H1 (cell line): ENCODE data around the gene ZNF771. TPM values are rescaled to one million over a fixed set of nuclear protein-coding genes. Genes with fewer than 3 reads are reported as not detected.

Experiments
- CHD7 ChIP-seq: fragments of 300-600 bp; sonication (generic); IDR thresholded peaks from 2 replicates; pipeline ENCODE4 v1.7.1; 2012; ENCODE audit warnings: low read length, moderate library complexity, mild to moderate bottlenecking, inconsistent platforms; ENCODE audit not compliant: insufficient replicate concordance
- CREB1 ChIP-seq: IDR thresholded peaks from 2 replicates; pipeline ENCODE4 v1.6.1; 2012; ENCODE audit warnings: inconsistent platforms
- FOSL1 ChIP-seq: IDR thresholded peaks from 2 replicates; pipeline ENCODE4 v1.6.1; 2011; ENCODE audit warnings: mild to moderate bottlenecking, low read depth, low read length, moderate library complexity; ENCODE audit not compliant: insufficient read depth
- GABPA ChIP-seq: IDR thresholded peaks from 2 replicates; pipeline ENCODE4 v1.6.1; 2011; ENCODE audit warnings: mild to moderate bottlenecking, low read length, moderate library complexity, borderline replicate concordance; ENCODE audit not compliant: insufficient read depth
- HDAC6 ChIP-seq: IDR thresholded peaks from one replicate; pipeline ENCODE4 v1.7.1; 2012; ENCODE audit warnings: low read depth, mild to moderate bottlenecking, inconsistent platforms, low read length, moderate library complexity
- JUND ChIP-seq: IDR thresholded peaks from 2 replicates; pipeline ENCODE4 v1.6.1; 2011; ENCODE audit warnings: mild to moderate bottlenecking, improper control_type of control experiment, low read length
- NANOG ChIP-seq: IDR thresholded peaks from 2 replicates; pipeline ENCODE4 v1.6.1; 2011; ENCODE audit warnings: low read length, low read depth, mild to moderate bottlenecking, inconsistent platforms; ENCODE audit not compliant: insufficient read depth, poor library complexity, severe bottlenecking
- SIN3A ChIP-seq, 2 experiments: IDR thresholded peaks in 1 of 2; conservative IDR thresholded peaks in 1 of 2; 2 replicates each; pipeline ENCODE4 v1.6.1; 2011 to 2012; ENCODE audit warnings: low read length in 2 of 2, improper control_type of control experiment in 1 of 2, low read depth in 1 of 2, mild to moderate bottlenecking in 1 of 2
- SP1 ChIP-seq: IDR thresholded peaks from 2 replicates; pipeline ENCODE4 v1.6.1; 2011; ENCODE audit warnings: low read depth, low read length
- SP2 ChIP-seq: IDR thresholded peaks from 2 replicates; pipeline ENCODE4 v1.6.1; 2012; ENCODE audit warnings: mild to moderate bottlenecking, low read length, inconsistent platforms
- polyA plus RNA-seq, 7 experiments: library from polyadenylated mRNA; depleted of rRNA in 3 of 7; stranded (reverse) in 5 of 7; unstranded in 2 of 7; fragments of >200 nt in 5 of 7; fragments of 200-250 nt in 2 of 7; gene quantifications; 1 replicate in 5 of 7; 2 replicates in 1 of 7; 4 replicates in 1 of 7; pipeline versions ENCODE4 v1.2.1 to v1.2.3, GENCODE V29; 2011 to 2013; ENCODE audit warnings: missing spikeins in 2 of 7, mixed read lengths in 2 of 7
- total RNA-seq: library from RNA; stranded (reverse); fragmentation: NEBNext Ultra II Directional; extraction: Animal tissue kit (Norgen Biotek cat#: 25700); gene quantifications from 2 replicates; pipeline ENCODE4 v1.2.1, GENCODE V29; 2021

ZNF771 gene
- total and polyA plus RNA-seq, 2 of the 8 experiments (the other 6 are each of a cell fraction or from before 2014, with no cell fraction given): 10.6 to 15.7 TPM

GRCh38 chr16:30457256-30457655, 49.9 kb downstream of the ZNF771 start (continued):
- no peak for TF ChIP-seq CHD7
- no peak for TF ChIP-seq SP1
- no peak for TF ChIP-seq JUND
- TF ChIP-seq CREB1: no peak
- TF ChIP-seq SP2: no peak
- TF ChIP-seq HDAC6: no peak
- TF ChIP-seq NANOG: no peak
- TF ChIP-seq SIN3A (conservative IDR thresholded peaks at IDR 0.05 in 1 of 2, IDR thresholded peaks at IDR 0.05 in 1 of 2; ENCODE audit: low read depth in 1 of 2, low read length in 2 of 2): no peak
- TF ChIP-seq FOSL1: no peak
- TF ChIP-seq GABPA: no peak
